CD4-positive, alpha-beta T cell treated with Interferon alpha-2 for 1 hour (primary cell): ENCODE data around the gene CLASP1.
"Not testable (repeated sequence)": the region's sequence is repeated elsewhere in the genome, so short reads cannot be mapped to it uniquely, and the experiment has no call there.

Experiments
- DNase-seq, 2 donors: peaks; one replicate each; pipeline ENCODE4 v3.0.0-alpha.2; 2020 to 2022

Gene CLASP1

DNA sequence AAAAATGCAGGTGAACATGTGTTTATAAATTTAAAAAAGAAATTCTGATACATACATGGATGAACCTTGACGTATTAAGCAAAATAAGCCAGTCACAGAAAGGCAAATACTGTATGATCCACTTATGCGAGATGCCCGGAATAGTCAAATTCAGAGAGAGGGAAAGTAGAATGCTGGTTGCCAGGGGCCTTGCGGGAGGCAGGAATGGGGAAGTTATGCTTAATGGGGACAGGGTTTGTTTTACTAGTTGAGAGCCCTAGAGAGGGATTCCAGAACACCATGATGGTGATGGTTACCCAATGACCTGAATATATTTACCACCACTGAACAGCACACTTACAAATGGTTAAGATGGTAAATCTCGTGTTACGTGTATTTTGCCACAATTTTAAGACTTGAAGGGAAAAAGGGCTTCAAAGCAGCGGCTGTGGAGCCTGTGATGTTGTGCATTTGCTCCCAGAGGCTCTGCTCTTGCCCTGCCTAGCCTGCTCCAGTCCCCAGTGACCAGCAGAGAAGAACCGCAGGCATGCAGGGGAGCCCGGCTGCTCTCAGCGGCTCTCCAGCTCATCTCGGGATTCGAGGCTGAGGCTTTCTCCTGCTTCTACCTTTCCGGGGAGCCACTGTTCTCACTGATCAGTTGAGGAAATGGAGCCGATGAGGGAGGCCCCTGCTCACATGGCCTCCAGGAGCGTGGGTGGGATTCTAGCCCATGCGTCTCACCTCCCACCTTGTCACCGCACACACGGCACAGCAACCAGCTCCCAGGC is 312.6 kb downstream of the CLASP1 start:
- no peak for DNase-seq

DNA sequence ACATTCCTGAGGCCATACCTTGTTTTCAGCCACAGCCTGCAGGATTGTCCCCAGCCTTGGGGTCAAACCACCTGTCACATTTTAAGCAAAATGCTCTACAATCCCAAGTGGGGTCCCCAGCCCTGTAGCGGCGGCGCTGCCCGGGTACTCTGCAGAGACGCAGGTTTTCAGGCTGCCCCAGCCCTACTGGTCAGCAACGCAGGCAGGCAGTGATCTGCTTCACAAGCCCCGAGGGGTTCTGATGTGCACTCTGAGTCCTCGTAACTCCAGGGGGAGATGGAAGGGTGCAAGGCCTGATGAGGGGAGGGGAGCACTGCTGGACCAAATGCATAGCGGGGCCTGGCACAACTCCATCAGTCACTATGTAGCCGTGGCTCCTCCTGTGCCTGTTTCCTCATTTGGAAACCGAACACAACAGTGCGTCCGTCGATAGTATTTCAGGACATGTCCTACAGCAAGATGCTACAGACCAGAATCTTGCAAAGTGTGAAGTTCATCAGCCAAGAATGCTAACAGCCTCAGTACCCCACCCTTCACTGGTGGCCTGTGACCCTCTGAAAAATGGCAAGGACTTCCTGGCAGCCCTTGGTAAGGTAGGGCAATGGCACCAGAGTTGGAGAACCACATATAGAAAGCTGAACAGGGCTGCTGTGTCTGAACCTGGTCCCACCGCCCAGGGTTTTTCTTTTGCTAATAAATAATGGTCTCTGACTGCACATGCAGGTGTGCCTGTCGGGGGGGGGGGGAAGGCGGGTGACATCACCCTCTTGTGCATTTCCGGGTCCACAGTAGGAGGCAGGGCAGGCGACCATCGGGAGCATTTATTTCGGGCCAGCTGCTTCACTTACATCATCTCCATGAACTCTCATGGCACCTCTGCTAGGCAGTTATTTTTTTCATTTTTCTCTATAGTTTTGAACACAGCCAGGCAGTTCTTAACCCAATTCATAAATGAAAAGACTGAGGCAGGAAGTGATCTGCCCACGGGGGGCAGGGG is 313.7 kb downstream of the CLASP1 start:
- no peak for DNase-seq

GRCh38 chr2:121334581-121335293 is 314.5 kb downstream of the CLASP1 start:
- DNase-seq: no peak

GRCh38 chr2:121333834-121334558 is 315.3 kb downstream of the CLASP1 start:
- DNase-seq: no peak

- DNase-seq: no peak
Measured at GRCh38 chr2:121333231-121333630, 316.0 kb downstream of the CLASP1 start.

- DNase-seq: not testable (repeated sequence)
Measured at GRCh38 chr2:121331324-121331723, 317.9 kb downstream of the CLASP1 start.

- DNase-seq: no peak
Measured at GRCh38 chr2:121330921-121331320, 318.3 kb downstream of the CLASP1 start.

DNA sequence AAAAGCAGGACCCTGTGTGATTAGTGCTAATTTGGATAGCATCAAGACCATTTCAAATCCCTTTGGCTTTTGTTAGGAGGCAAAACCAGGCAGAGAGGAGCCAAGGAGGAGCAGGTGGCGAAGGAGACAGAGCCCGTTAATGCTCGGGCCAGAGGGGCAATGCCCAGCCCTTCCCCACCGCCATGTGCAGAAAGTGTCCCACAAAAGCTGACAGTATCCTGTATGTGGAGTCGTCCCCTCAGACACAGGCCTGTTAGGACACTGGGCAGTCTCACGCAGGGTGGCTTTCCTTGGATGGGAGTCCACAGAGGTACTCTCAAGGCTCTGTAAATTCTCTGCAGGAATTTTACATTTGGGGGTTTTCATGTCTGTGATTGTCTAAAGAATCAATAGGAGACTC is 319.5 kb downstream of the CLASP1 start:
- no peak for DNase-seq

DNA sequence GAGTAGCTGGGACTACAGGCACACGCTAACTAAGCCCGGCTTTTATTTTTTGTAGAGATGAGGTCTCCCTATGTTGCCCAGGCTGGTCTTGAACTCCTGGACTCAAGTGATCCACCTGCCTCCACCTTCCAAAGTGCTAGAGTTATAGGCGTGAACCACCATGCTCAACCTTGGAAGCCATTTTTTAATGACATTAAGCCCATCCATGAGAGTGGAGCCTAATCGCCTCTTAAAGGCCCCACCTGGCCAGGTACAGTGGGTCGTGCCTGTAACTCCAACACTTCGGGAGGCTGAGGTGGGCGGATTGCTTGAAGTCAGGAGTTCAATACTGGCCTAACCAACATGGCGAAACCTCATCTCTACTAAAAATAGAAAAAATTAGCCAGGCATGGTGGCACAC is 322.6 kb downstream of the CLASP1 start:
- no peak for DNase-seq

GRCh38 chr2:121324601-121325000 is 324.7 kb downstream of the CLASP1 start:
- no peak for DNase-seq

DNA sequence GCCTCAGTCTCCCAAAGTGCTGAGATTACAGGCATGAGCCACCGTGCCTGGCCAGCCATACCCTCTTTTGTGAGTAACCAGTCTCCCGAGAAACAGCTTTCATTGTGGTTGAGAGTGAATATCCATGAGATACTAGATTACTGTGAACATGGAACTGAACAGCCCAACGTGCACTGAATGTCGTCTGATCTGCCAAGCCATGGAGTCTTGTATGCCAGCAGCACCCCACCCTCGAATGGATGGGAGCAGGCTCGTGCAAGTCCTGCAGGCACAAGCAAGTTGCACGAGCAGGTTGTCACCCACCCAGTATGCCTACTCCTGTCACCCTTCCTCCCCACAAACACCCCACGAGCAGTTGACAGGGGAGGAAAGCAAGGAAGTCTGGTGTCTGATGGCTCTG is 327.8 kb downstream of the CLASP1 start:
- DNase-seq: no peak

- no peak for DNase-seq
Measured at GRCh38 chr2:121319941-121320340, 329.3 kb downstream of the CLASP1 start.

DNA sequence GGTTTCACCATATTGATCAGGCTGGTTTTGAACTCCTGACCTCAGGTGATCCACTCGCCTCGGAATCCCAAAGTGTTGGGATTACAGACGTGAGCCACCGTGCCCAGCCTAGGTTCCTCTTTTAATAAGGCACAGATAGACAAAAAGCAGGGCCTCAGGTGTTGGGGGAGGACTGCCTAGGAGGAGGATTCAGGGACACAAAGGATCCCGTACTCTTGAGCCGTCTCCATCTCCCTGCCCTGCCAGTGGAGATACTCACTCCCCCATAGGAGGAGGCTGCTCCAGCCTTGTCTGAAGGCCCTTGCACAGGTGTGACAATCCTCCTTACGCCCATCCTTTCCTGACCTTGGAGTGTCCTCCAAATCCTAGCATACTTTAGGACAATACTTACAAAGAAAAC is 332.3 kb downstream of the CLASP1 start:
- no peak for DNase-seq

- not testable (repeated sequence) for DNase-seq
Measured at GRCh38 chr2:121313701-121314100, 335.6 kb downstream of the CLASP1 start.

DNA sequence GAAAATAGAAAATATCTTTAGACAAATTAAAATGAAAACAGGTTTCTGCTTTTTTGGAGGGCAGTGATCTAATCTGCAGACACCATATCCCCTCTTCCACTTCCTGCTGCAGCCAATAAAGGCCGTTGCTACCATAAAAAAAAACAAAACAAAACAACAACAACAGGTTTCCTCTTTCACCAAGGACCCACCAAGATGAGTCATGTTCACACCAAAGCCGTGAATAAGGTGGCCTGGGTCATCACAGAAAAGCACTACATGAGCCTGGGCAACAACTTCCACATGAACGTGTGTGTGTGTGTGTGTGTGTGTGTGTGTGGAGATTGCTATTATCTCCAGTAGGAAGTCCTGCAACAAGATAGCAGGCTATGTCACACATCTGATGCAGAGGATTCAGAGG is 339.5 kb downstream of the CLASP1 start:
- DNase-seq: peak; percentile 13 to 42

DNA sequence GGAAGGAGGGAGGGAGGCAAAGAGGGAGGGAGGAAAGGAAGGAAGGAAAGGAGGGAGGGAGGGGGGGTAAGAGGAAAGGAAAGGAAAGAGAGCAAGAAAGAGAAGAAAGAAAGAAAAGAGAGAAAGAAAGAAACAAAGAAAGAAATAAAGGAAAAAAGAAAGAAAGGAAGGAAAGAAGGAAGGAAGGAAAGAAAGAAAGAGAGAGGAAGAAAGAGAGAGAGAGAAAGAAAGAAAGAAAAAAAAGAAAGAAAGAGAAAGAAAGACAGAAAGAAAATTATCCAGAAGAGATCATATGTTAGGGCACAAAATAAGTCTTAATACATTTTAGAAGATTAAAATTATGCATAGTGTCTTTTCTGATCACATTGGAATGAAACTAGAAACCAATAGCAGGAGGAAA is 339.9 kb downstream of the CLASP1 start:
- no peak for DNase-seq

- DNase-seq: no peak
Measured at GRCh38 chr2:121307048-121307447, 342.2 kb downstream of the CLASP1 start.

GRCh38 chr2:121304941-121305340 is 344.3 kb downstream of the CLASP1 start:
- DNase-seq: no peak

DNA sequence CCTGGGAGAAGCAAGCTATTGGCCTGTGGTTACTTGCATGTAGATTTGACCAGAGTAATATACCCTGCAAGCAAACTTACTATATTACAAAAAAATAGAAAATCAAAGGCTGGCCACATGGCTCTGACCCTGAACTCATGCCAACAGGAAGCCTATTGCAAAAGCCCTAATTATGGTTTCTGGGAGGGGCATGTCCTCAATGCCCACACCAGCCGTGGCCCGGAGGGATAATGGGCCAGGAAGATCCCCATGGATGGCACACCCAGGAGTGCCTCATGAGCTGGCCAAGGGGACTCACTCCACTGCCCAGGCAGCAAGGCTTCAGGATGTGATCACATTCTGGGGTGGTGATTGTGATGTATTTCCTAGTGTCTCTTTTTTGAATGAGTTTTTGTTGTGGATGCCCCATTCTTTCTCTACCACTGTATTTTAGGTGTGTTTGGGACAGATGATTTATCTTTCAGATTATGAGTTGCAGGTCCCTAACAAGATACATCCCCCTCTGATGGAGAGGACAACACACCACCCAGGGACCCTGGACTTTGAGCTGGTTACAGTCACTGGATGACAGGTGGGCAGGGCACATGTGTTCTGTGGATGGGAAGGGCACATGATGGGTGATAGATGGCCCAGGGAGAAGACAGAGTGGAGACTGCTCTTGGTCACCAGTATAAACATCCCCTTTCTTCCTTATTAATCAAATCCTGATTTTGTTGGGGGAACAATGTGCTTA is 345.6 kb downstream of the CLASP1 start:
- DNase-seq: no peak

DNA sequence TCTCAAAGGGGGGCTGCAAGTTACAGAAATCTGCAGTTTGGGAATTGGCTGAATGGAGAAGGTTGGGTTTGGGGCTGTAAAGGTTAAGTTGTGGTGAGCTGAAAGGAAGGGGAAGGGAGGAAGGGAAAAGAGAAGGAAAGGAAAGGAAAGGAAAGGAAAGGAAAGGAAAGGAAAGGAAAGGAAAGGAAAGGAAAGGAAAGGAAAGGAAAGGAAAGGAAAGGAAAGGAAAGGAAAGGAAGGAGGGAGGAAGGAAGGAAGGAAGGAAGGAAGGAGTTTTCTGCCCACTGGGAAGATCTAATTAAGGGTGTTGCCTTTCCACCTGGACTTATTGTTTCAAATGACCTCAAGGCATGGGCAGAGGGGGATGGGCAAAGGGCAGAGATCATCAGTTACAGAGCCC is 348.1 kb downstream of the CLASP1 start:
- not testable (repeated sequence) for DNase-seq

DNA sequence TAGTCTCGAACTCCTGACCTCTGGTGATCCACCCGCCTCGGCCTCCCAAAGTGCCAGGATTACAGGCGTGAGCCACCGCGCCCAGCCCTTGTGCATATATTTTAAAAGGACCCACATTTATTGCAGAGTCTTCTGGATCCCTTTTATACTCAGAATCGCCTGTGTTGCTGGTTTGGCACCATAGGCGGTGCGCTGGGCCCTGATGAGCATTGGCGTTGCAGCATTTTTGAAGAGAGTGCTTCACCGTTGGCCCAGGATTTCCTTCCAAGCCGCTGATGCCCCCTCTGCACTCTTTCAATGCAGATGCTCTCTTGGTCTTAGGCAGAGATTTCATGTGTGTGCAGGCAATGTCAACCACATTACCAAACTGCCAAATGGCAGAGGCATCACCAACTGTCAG is 350.8 kb downstream of the CLASP1 start:
- DNase-seq: no peak

DNA sequence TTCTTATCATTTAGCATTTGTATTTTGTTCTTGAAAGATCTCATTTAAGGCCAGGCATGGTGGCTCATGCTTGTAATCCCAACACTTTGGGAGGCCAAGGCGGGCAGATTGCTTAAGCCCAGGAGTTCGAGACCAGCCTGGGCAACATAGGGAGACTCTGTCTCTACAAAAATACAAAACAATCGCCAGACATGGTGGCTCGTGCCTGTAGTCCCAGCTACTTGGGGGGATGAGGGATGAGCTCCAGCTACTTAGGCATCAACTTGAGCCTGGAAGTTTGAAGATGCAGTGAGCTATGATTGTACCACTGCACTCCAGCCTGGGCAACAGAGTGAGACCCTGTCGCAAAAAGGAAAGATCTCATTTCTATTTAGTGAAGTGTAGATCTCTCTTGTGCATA is 351.4 kb downstream of the CLASP1 start:
- DNase-seq: not testable (repeated sequence)
